Activated T-helper 1 cell treated with anti-CD3 and anti-CD28 coated beads, Interleukin-2, amount 50 U/mL, for 16 hours (primary cell): Measurements from ENCODE around the gene GTPBP10.

Source experiments
- DNase-seq, 2 donors: peaks; one replicate each; pipeline ENCODE4 v3.0.0-alpha.2; 2020; ENCODE audit warnings: low read depth in 1 of 2, low spot score in 1 of 2

Gene GTPBP10

GRCh38 chr7:90430614-90431460 is 84.3 kb downstream of the GTPBP10 start:
- no peak for DNase-seq

- DNase-seq, result no peak
These were observed 86.2 kb downstream of the GTPBP10 start for GRCh38 chr7:90432752-90433151.

- no peak for DNase-seq
These were observed 86.7 kb downstream of the GTPBP10 start for GRCh38 chr7:90433221-90433620.
